ENCODE measurements around the gene BTBD9. TPM values are rescaled to one million over a fixed set of nuclear protein-coding genes. Genes with fewer than 3 reads are reported as not detected.

Gene BTBD9
- total RNA-seq, 4 donors from 2014 or later: 15.4 to 50.0 (median 21.9) TPM

- no peaks in the 10 kb centered on the region for H3K27me3 ChIP-seq
- H3K9me3 ChIP-seq: no peaks in the 10 kb centered on the region
- no peak for DNase-seq (ENCODE audit: low spot score in 2 of 2)
- no peak overlapping the region for H3K27ac ChIP-seq
- H3K4me3 ChIP-seq: no peak overlapping the region
- 97% methylated on average over 18 of the region's 22 CpGs for WGBS
- no peak for TF ChIP-seq POLR2AphosphoS5 (IDR thresholded peaks at IDR 0.05)
- no peak for TF ChIP-seq POLR2A (IDR thresholded peaks at IDR 0.05)
- TF ChIP-seq EP300 (IDR thresholded peaks at IDR 0.05): no peak
- no peak for TF ChIP-seq CTCF (IDR thresholded peaks at IDR 0.05)
- H3K4me1 ChIP-seq: peaks cover 17% of the 10 kb centered on the region
- peaks cover 19% of the 10 kb centered on the region for H3K36me3 ChIP-seq
Observed at GRCh38 chr6:38151580-38152500, 487.9 kb downstream of the BTBD9 start.

- no peak for DNase-seq (ENCODE audit: low spot score in 2 of 2)
- 71% methylated on average over 7 of the region's 11 CpGs for WGBS
- Histone ChIP-seq H3K27ac (no peak overlapping the region), H3K27me3 (no peaks in the 10 kb centered on the region), H3K36me3 (peaks cover 19% of the 10 kb centered on the region), H3K9me3 (no peaks in the 10 kb centered on the region), H3K4me1 (peaks cover 24% of the 10 kb centered on the region), H3K4me3 (no peak overlapping the region)
- TF ChIP-seq POLR2A (IDR thresholded peaks at IDR 0.05) (no peak), EP300 (IDR thresholded peaks at IDR 0.05) (no peak), POLR2AphosphoS5 (IDR thresholded peaks at IDR 0.05) (no peak)
Observed at GRCh38 chr6:38150681-38151296, 488.9 kb downstream of the BTBD9 start.

GRCh38 chr6:38150021-38150420, 489.7 kb downstream of the BTBD9 start:
- WGBS: 83% methylated on average over 3 of the region's 3 CpGs
- peaks cover 20% of the 10 kb centered on the region for H3K36me3 ChIP-seq
- no peak overlapping the region for H3K27ac ChIP-seq
- no peaks in the 10 kb centered on the region for H3K27me3 ChIP-seq
- peaks cover 24% of the 10 kb centered on the region for H3K4me1 ChIP-seq
- no peak for DNase-seq (ENCODE audit: low spot score in 2 of 2)
- H3K4me3 ChIP-seq: no peak overlapping the region
- TF ChIP-seq CTCF (IDR thresholded peaks at IDR 0.05) (no peak), EP300 (IDR thresholded peaks at IDR 0.05) (no peak), POLR2AphosphoS5 (IDR thresholded peaks at IDR 0.05) (no peak), POLR2A (IDR thresholded peaks at IDR 0.05) (no peak)
- no peaks in the 10 kb centered on the region for H3K9me3 ChIP-seq

DNA sequence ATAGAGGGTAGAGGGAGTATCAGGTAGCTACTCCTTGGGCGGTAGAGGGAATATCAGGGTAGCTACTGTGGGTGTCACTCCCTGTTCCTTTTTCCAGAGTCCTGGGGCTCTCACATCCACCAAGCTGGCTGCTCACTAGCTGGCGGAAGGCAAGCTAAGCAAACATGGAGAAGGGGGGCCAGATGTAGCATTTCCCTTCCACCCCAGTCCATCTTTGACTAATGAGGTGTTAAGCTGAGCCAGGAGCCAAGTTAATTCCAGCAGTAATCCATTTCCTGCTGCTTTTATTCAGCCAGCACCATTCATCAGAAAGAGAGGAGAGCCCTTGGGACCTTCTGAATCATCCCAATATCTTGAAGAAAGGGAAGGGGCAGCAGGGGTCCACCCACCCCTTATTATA, 490.2 kb downstream of the BTBD9 start:
- TF ChIP-seq CTCF (IDR thresholded peaks at IDR 0.05) (no peak), POLR2A (IDR thresholded peaks at IDR 0.05) (no peak), EP300 (IDR thresholded peaks at IDR 0.05) (no peak), POLR2AphosphoS5 (IDR thresholded peaks at IDR 0.05) (no peak)
- H3K36me3 ChIP-seq: peaks cover 21% of the 10 kb centered on the region
- 75% methylated on average over 2 of the region's 2 CpGs for WGBS
- no peak overlapping the region for H3K27ac ChIP-seq
- DNase-seq (ENCODE audit: low spot score in 2 of 2): no peak
- H3K27me3 ChIP-seq: no peaks in the 10 kb centered on the region
- peaks cover 24% of the 10 kb centered on the region for H3K4me1 ChIP-seq
- H3K9me3 ChIP-seq: no peaks in the 10 kb centered on the region
- no peak overlapping the region for H3K4me3 ChIP-seq

DNA sequence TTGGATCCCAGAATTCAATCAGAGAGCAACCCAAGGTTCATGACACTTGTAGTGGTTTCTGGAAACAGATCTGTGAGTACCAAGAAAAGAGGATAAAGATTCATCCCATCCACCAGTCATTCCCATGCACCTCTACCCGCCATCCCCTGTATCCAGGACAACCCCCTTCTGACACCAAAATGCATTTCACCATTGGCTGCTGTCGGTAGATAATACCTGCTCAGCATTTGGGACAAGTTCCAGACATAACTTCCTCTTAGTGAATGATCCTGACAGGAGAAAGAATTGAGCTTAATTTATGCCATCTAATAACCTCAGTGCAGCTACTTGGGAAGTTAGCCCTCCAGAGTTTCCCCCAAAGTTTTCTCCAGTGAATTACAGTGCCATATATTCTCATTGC, 491.1 kb downstream of the BTBD9 start:
- 83% methylated on average over 2 of the region's 2 CpGs for WGBS
- Histone ChIP-seq H3K36me3 (peaks cover 16% of the 10 kb centered on the region), H3K9me3 (no peaks in the 10 kb centered on the region), H3K27ac (no peak overlapping the region), H3K27me3 (no peaks in the 10 kb centered on the region), H3K4me1 (peaks cover 24% of the 10 kb centered on the region), H3K4me3 (no peak overlapping the region)
- no peak for DNase-seq (ENCODE audit: low spot score in 2 of 2)
- TF ChIP-seq EP300 (IDR thresholded peaks at IDR 0.05) (no peak), CTCF (IDR thresholded peaks at IDR 0.05) (no peak), POLR2AphosphoS5 (IDR thresholded peaks at IDR 0.05) (no peak), POLR2A (IDR thresholded peaks at IDR 0.05) (no peak)
